Measurements from ENCODE around the gene PLCL2.

PLCL2 gene

GRCh38 chr3:17088017-17088416 is 203.3 kb downstream of the PLCL2 start:
- Histone ChIP-seq H2AFZ (ENCODE audit: low read depth, low read length, severe bottlenecking) (no peak overlapping the region), H4K20me1 (ENCODE audit: low read depth, low read length) (no peaks in the 10 kb centered on the region), H3K36me3 (ENCODE audit: low read length) (no peaks in the 10 kb centered on the region), H3K9ac (ENCODE audit: low read length) (no peak overlapping the region), H3K4me3 (ENCODE audit: insufficient read depth, low read length, poor library complexity, severe bottlenecking) (no peak overlapping the region), H3K9me3 (ENCODE audit: insufficient read depth, low read length) (no peaks in the 10 kb centered on the region), H3K27ac (ENCODE audit: low read depth, low read length) (no peak overlapping the region), H3K79me2 (ENCODE audit: insufficient read depth, low read length) (no peaks in the 10 kb centered on the region), H3K9me2 (replicated peaks; ENCODE audit: insufficient read depth, low read length) (no peaks in the 10 kb centered on the region), H3K4me2 (ENCODE audit: low read depth, low read length, poor library complexity, severe bottlenecking) (no peak overlapping the region), H3K27me3 (ENCODE audit: low read length) (no peaks in the 10 kb centered on the region), H3F3A (ENCODE audit: insufficient read depth) (no peaks in the 10 kb centered on the region)
- TF ChIP-seq EZH2phosphoT487 (conservative IDR thresholded peaks at IDR 0.05; ENCODE audit: low read length) = no peak
- TF ChIP-seq, protein P1, sequence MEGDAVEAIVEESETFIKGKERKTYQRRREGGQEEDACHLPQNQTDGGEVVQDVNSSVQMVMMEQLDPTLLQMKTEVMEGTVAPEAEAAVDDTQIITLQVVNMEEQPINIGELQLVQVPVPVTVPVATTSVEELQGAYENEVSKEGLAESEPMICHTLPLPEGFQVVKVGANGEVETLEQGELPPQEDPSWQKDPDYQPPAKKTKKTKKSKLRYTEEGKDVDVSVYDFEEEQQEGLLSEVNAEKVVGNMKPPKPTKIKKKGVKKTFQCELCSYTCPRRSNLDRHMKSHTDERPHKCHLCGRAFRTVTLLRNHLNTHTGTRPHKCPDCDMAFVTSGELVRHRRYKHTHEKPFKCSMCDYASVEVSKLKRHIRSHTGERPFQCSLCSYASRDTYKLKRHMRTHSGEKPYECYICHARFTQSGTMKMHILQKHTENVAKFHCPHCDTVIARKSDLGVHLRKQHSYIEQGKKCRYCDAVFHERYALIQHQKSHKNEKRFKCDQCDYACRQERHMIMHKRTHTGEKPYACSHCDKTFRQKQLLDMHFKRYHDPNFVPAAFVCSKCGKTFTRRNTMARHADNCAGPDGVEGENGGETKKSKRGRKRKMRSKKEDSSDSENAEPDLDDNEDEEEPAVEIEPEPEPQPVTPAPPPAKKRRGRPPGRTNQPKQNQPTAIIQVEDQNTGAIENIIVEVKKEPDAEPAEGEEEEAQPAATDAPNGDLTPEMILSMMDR (IDR thresholded peaks at IDR 0.05; ENCODE audit: insufficient read depth, low read length, poor library complexity, severe bottlenecking) = no peak

GRCh38 chr3:17088602-17089313 is 204.0 kb downstream of the PLCL2 start:
- no peak overlapping the region for H3K9ac ChIP-seq (ENCODE audit: low read length)
- no peak overlapping the region for H3K4me3 ChIP-seq (ENCODE audit: insufficient read depth, low read length, poor library complexity, severe bottlenecking)
- no peak for TF ChIP-seq EZH2phosphoT487 (conservative IDR thresholded peaks at IDR 0.05; ENCODE audit: low read length)
- TF ChIP-seq, protein P1 (IDR thresholded peaks at IDR 0.05; ENCODE audit: insufficient read depth, low read length, poor library complexity, severe bottlenecking) = no peak
- H2AFZ ChIP-seq (ENCODE audit: low read depth, low read length, severe bottlenecking) = no peak overlapping the region
- no peaks in the 10 kb centered on the region for H4K20me1 ChIP-seq (ENCODE audit: low read depth, low read length)
- H3K9me2 ChIP-seq (replicated peaks; ENCODE audit: insufficient read depth, low read length) = no peaks in the 10 kb centered on the region
- H3K9me3 ChIP-seq (ENCODE audit: insufficient read depth, low read length) = no peaks in the 10 kb centered on the region
- H3F3A ChIP-seq (ENCODE audit: insufficient read depth) = no peaks in the 10 kb centered on the region
- H3K36me3 ChIP-seq (ENCODE audit: low read length) = no peaks in the 10 kb centered on the region
- H3K4me2 ChIP-seq (ENCODE audit: low read depth, low read length, poor library complexity, severe bottlenecking) = no peak overlapping the region
- no peaks in the 10 kb centered on the region for H3K79me2 ChIP-seq (ENCODE audit: insufficient read depth, low read length)
- no peak overlapping the region for H3K27ac ChIP-seq (ENCODE audit: low read depth, low read length)
- H3K27me3 ChIP-seq (ENCODE audit: low read length) = no peaks in the 10 kb centered on the region

DNA sequence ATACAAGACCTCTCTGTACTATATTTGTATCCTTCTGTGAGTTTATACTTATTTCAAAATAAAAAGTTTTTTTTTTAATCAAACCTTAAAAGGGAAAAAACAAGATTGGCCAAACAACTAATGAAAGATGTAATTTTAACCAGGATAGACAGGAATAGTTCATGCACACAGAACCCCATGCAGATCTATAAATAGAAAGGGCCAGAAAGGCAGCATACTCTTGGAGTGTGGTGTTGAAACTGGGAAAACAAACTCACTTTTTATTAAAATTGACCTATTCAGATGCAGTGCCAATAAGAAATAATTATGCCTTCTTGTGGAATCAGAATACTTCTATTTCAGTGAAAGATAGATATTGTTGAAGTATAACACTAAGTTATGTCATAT is 204.6 kb downstream of the PLCL2 start:
- TF ChIP-seq EZH2phosphoT487 (conservative IDR thresholded peaks at IDR 0.05; ENCODE audit: low read length) = no peak
- TF ChIP-seq, protein P1 (IDR thresholded peaks at IDR 0.05; ENCODE audit: insufficient read depth, low read length, poor library complexity, severe bottlenecking) = no peak
- Histone ChIP-seq H3K9me3 (ENCODE audit: insufficient read depth, low read length) (no peaks in the 10 kb centered on the region), H3K27me3 (ENCODE audit: low read length) (no peaks in the 10 kb centered on the region), H3K27ac (ENCODE audit: low read depth, low read length) (no peak overlapping the region), H4K20me1 (ENCODE audit: low read depth, low read length) (no peaks in the 10 kb centered on the region), H3K9ac (ENCODE audit: low read length) (no peak overlapping the region), H3K36me3 (ENCODE audit: low read length) (no peaks in the 10 kb centered on the region), H3F3A (ENCODE audit: insufficient read depth) (no peaks in the 10 kb centered on the region), H3K79me2 (ENCODE audit: insufficient read depth, low read length) (no peaks in the 10 kb centered on the region), H3K9me2 (replicated peaks; ENCODE audit: insufficient read depth, low read length) (no peaks in the 10 kb centered on the region), H3K4me2 (ENCODE audit: low read depth, low read length, poor library complexity, severe bottlenecking) (no peak overlapping the region), H2AFZ (ENCODE audit: low read depth, low read length, severe bottlenecking) (no peak overlapping the region), H3K4me3 (ENCODE audit: insufficient read depth, low read length, poor library complexity, severe bottlenecking) (no peak overlapping the region)

Measured in SU-DHL-6 (cell line).